GM19452 (cell line): ENCODE measurements around the gene DDX39A.
"Not testable (repeated sequence)": the region's sequence is repeated elsewhere in the genome, so short reads cannot be mapped to it uniquely, and the experiment has no call there.

Source experiments
- ATAC-seq: cut with Tn5 transposase; IDR thresholded peaks from one replicate; pipeline ENCODE4 v1.9.1; 2021; ENCODE audit not compliant: unreplicated experiment

Gene DDX39A

GRCh38 chr19:14409146-14410023 is 9.8 kb downstream of the DDX39A start:
- no peak for ATAC-seq

GRCh38 chr19:14408491-14409145 is 10.5 kb downstream of the DDX39A start:
- ATAC-seq: no peak

GRCh38 chr19:14407605-14408484 is 11.3 kb downstream of the DDX39A start:
- ATAC-seq: no peak

GRCh38 chr19:14406645-14407401 is 12.3 kb downstream of the DDX39A start:
- no peak for ATAC-seq

GRCh38 chr19:14405758-14406644 is 13.1 kb downstream of the DDX39A start:
- ATAC-seq: peak; percentile 51

- ATAC-seq: no peak
These were observed 13.8 kb downstream of the DDX39A start for GRCh38 chr19:14405380-14405757.

GRCh38 chr19:14404312-14404711 is 14.8 kb downstream of the DDX39A start:
- no peak for ATAC-seq

- not testable (repeated sequence) for ATAC-seq
These were observed 15.8 kb downstream of the DDX39A start for GRCh38 chr19:14403145-14403930.

GRCh38 chr19:14402332-14403144 is 16.6 kb downstream of the DDX39A start:
- no peak for ATAC-seq

GRCh38 chr19:14401468-14402195 is 17.5 kb downstream of the DDX39A start:
- no peak for ATAC-seq

- ATAC-seq: no peak
These were observed 18.1 kb downstream of the DDX39A start for GRCh38 chr19:14400951-14401431.

GRCh38 chr19:14397168-14397567 is 22.0 kb downstream of the DDX39A start:
- ATAC-seq: not testable (repeated sequence)

- ATAC-seq: not testable (repeated sequence)
These were observed 22.4 kb downstream of the DDX39A start for GRCh38 chr19:14396730-14397129.

GRCh38 chr19:14395710-14396336 is 23.3 kb downstream of the DDX39A start:
- ATAC-seq: no peak

GRCh38 chr19:14395262-14395661 is 23.9 kb downstream of the DDX39A start:
- ATAC-seq: no peak

- no peak for ATAC-seq
These were observed 25.0 kb downstream of the DDX39A start for GRCh38 chr19:14394167-14394566.

GRCh38 chr19:14393329-14393728 is 25.8 kb downstream of the DDX39A start:
- no peak for ATAC-seq
